Activated CD4-positive, alpha-beta T cell treated with anti-CD3 and anti-CD28 coated beads for 1 hour (primary cell): ENCODE data around the gene RORB.

Source experiments
- DNase-seq: peaks from one replicate; pipeline ENCODE4 v3.0.0-alpha.2; 2020

Gene RORB

GRCh38 chr9:74496819-74497747, at the start of gene RORB:
RORB (plus strand) TSS chr9:74497335; CDS start chr9:74497977, 642 bp downstream.
- no peak for DNase-seq

GRCh38 chr9:74447451-74448193, 49.5 kb upstream of the RORB start:
- no peak for DNase-seq

GRCh38 chr9:74449060-74449459, 48.1 kb upstream of the RORB start:
- DNase-seq = no peak

- DNase-seq = no peak
Observed at GRCh38 chr9:74458832-74459231, 38.3 kb upstream of the RORB start.

GRCh38 chr9:74463825-74464224, 33.3 kb upstream of the RORB start:
- no peak for DNase-seq

- DNase-seq = no peak
Observed at GRCh38 chr9:74478606-74479005, 18.5 kb upstream of the RORB start.

GRCh38 chr9:74479711-74480110, 17.4 kb upstream of the RORB start:
- no peak for DNase-seq

GRCh38 chr9:74487395-74487794, 9.7 kb upstream of the RORB start:
- no peak for DNase-seq

GRCh38 chr9:74493512-74493911, 3.6 kb upstream of the RORB start:
- no peak for DNase-seq

GRCh38 chr9:74494490-74494889, 2.6 kb upstream of the RORB start:
- DNase-seq = no peak

- no peak for DNase-seq
Observed at GRCh38 chr9:74496406-74496805, 729 bp upstream of the RORB start.

- DNase-seq = no peak
Observed at GRCh38 chr9:74497748-74498620, 849 bp downstream of the RORB start.

- no peak for DNase-seq
Observed at GRCh38 chr9:74498621-74499095, 1.5 kb downstream of the RORB start.

GRCh38 chr9:74499111-74499601, 2.0 kb downstream of the RORB start:
- DNase-seq = no peak

GRCh38 chr9:74499770-74500583, 2.8 kb downstream of the RORB start:
- no peak for DNase-seq

- no peak for DNase-seq
Observed at GRCh38 chr9:74500584-74500924, 3.4 kb downstream of the RORB start.

- no peak for DNase-seq
Observed at GRCh38 chr9:74501570-74501969, 4.4 kb downstream of the RORB start.

GRCh38 chr9:74503219-74503618, 6.1 kb downstream of the RORB start:
- no peak for DNase-seq

GRCh38 chr9:74503666-74504065, 6.5 kb downstream of the RORB start:
- no peak for DNase-seq

- DNase-seq = no peak
Observed at GRCh38 chr9:74511333-74511732, 14.2 kb downstream of the RORB start.

GRCh38 chr9:74512416-74512815, 15.3 kb downstream of the RORB start:
- DNase-seq = no peak

GRCh38 chr9:74513221-74513620, 16.1 kb downstream of the RORB start:
- DNase-seq = no peak
